Esophagus muscularis mucosa (tissue), 4 donors: ENCODE results near the gene CRIP2. TPM values are rescaled to one million over a fixed set of nuclear protein-coding genes. Genes with fewer than 3 reads are reported as not detected.

Experiments
- DNase-seq: peaks from one replicate; pipeline ENCODE4 v3.0.0-alpha.2; 2017; ENCODE audit errors: extremely low spot score
- H3K27ac ChIP-seq, 4 donors: fragments of 200-600 bp; sonication (generic); replicated peaks in 1 of 4; 1 replicate in 3 of 4; 2 replicates in 1 of 4; pipeline ENCODE4 v1.5.1; 2016 to 2019; ENCODE audit warnings: mild to moderate bottlenecking in 1 of 4
- H3K27me3 ChIP-seq, 4 donors: fragments of 200-600 bp; sonication (generic); one replicate each; pipeline versions ENCODE4 v1.5.1 to v1.6.0; 2016 to 2019
- H3K36me3 ChIP-seq, 4 donors: fragments of 200-600 bp; sonication (generic); one replicate each; pipeline ENCODE4 v1.5.1; 2016 to 2019
- H3K4me1 ChIP-seq, 4 donors: fragments of 200-600 bp; sonication (generic); one replicate each; pipeline ENCODE4 v1.5.1; 2016 to 2019
- H3K4me3 ChIP-seq, 4 donors: fragments of 200-600 bp; sonication (generic); 1 replicate in 2 of 4; 2 replicates in 2 of 4; pipeline ENCODE4 v1.5.1; 2016 to 2019; ENCODE audit warnings: mild to moderate bottlenecking in 4 of 4, moderate library complexity in 1 of 4
- H3K9me3 ChIP-seq, 4 donors: fragments of 200-600 bp; sonication (generic); 1 replicate in 3 of 4; 2 replicates in 1 of 4; pipeline ENCODE4 v1.5.1; 2016 to 2019
- CTCF ChIP-seq, 3 experiments: fragments of 200-600 bp in 2 of 3; fragments of 450-650 bp in 1 of 3; sonication (generic) in 2 of 3; IDR thresholded peaks; one replicate each; pipeline ENCODE4 v1.5.1; 2017 to 2019; ENCODE audit warnings: antibody characterized with exemption in 3 of 3, mild to moderate bottlenecking in 2 of 3, moderate library complexity in 1 of 3
- EP300 ChIP-seq: sonication (generic); formaldehyde crosslinking; IDR thresholded peaks from one replicate; pipeline ENCODE4 v1.6.1; 2017; ENCODE audit warnings: antibody characterized with exemption
- POLR2A ChIP-seq: fragments of 450-650 bp; IDR thresholded peaks from one replicate; pipeline ENCODE4 v1.6.1; 2017; ENCODE audit warnings: antibody characterized with exemption, moderate library complexity, mild to moderate bottlenecking, low read depth
- POLR2AphosphoS5 ChIP-seq, 2 donors: sonication (generic); formaldehyde crosslinking; IDR thresholded peaks; one replicate each; pipeline ENCODE4 v1.6.1; 2017; ENCODE audit warnings: antibody characterized with exemption in 2 of 2
- WGBS: methylation state at CpG from one replicate; pipeline ENCODE4 v1.1.5; 2018; 5-methylcytosine and 5-hydroxymethylcytosine counted together
- intact Hi-C: fragments of 100-400 bp; cut with DNase I; formaldehyde crosslinking; loops from one replicate; pipeline ENCODE4 v1.15.1; 2023
- total RNA-seq, 4 donors: library from RNA; depleted of rRNA; stranded (reverse); fragments of >200 nt; gene quantifications; one replicate each; pipeline versions ENCODE4 v1.1.0 to v1.2.1, GENCODE V29; 2016

Gene CRIP2
- total RNA-seq, 4 donors from 2014 or later = 283 to 578 (median 392) TPM

- H3K27me3 ChIP-seq = no peaks in the 10 kb centered on the region
- intact Hi-C loops = no loop called here
These were observed 43.4 kb upstream of the CRIP2 start for GRCh38 chr14:105431256-105431655.

DNA sequence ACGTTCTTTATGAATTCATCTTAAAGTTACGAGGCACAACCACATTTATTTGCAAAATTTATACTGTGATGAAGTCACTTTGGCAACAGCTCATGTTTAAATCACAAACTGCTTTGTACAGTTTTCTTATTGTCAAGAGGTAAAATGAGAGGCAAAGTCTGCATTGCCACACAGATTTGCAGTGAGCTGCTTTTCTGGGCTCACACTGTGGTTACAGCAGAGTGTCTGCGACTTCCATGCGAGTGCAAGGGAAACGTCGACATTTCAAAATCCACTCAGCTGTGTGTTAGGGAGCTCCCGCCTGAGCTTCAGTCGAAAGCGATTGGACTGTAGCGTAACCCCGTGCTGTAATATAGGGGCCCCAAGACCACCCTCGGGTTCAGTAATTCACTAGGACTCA lies 42.0 kb upstream of the CRIP2 start:
- H3K4me3 ChIP-seq = no peak overlapping the region
- TF ChIP-seq POLR2AphosphoS5 (IDR thresholded peaks at IDR 0.05) = no peak
- no peak for TF ChIP-seq CTCF (IDR thresholded peaks at IDR 0.05)
- no peak for TF ChIP-seq POLR2A
- TF ChIP-seq EP300 = no peak
- H3K27me3 ChIP-seq = no peaks in the 10 kb centered on the region
- H3K36me3 ChIP-seq = peaks cover 0 to 16% (median 2%) of the 10 kb centered on the region in 4 donors
- H3K27ac ChIP-seq = no peak overlapping the region
- H3K9me3 ChIP-seq = no peaks in the 10 kb centered on the region
- intact Hi-C loops = no loop called here
- WGBS = 87% methylated on average over 12 of the region's 12 CpGs
- no peak for DNase-seq
- peaks cover 5 to 15% (median 15%) of the 10 kb centered on the region in 4 donors for H3K4me1 ChIP-seq

More at GRCh38 chr14:105431256-105431655, 43.4 kb upstream of the CRIP2 start:
- peak overlapping the region in 2 of 4 donors; percentile 19 to 35 for H3K27ac ChIP-seq
- H3K4me1 ChIP-seq = peaks cover 0 to 15% (median 15%) of the 10 kb centered on the region in 4 donors
- TF ChIP-seq EP300 = no peak
- no peak for TF ChIP-seq CTCF (IDR thresholded peaks at IDR 0.05)
- TF ChIP-seq POLR2AphosphoS5 (IDR thresholded peaks at IDR 0.05) = no peak
- no peak for TF ChIP-seq POLR2A
- 100% methylated on average over 1 of the region's 1 CpG for WGBS
- DNase-seq = no peak
- peaks cover 0 to 21% (median 11%) of the 10 kb centered on the region in 4 donors for H3K36me3 ChIP-seq
- H3K9me3 ChIP-seq = peaks cover 0 to 4% (median 0%) of the 10 kb centered on the region in 4 donors
- no peak overlapping the region for H3K4me3 ChIP-seq

GRCh38 chr14:105433161-105433605 lies 41.4 kb upstream of the CRIP2 start:
- 98% methylated on average over 6 of the region's 17 CpGs for WGBS
- TF ChIP-seq POLR2A (no peak), CTCF (IDR thresholded peaks at IDR 0.05) (no peak), EP300 (no peak), POLR2AphosphoS5 (IDR thresholded peaks at IDR 0.05) (no peak)
- Histone ChIP-seq H3K9me3 (no peaks in the 10 kb centered on the region), H3K27ac (no peak overlapping the region), H3K27me3 (no peaks in the 10 kb centered on the region), H3K4me1 (peaks cover 11 to 20% (median 15%) of the 10 kb centered on the region in 4 donors), H3K4me3 (no peak overlapping the region), H3K36me3 (peaks cover 0 to 19% (median 2%) of the 10 kb centered on the region in 4 donors)
- intact Hi-C loops = no loop called here
- DNase-seq = no peak

GRCh38 chr14:105436402-105436801 lies 38.2 kb upstream of the CRIP2 start:
- Histone ChIP-seq H3K4me3 (no peak overlapping the region), H3K27me3 (no peaks in the 10 kb centered on the region), H3K4me1 (peaks cover 0 to 25% (median 11%) of the 10 kb centered on the region in 4 donors), H3K36me3 (peaks cover 0 to 39% (median 25%) of the 10 kb centered on the region in 4 donors), H3K27ac (no peak overlapping the region), H3K9me3 (no peaks in the 10 kb centered on the region)
- no peak for DNase-seq
- WGBS = 85% methylated on average over 12 of the region's 12 CpGs
- intact Hi-C loops = no loop called here
- no peak for TF ChIP-seq CTCF (IDR thresholded peaks at IDR 0.05)
- no peak for TF ChIP-seq EP300
- no peak for TF ChIP-seq POLR2AphosphoS5 (IDR thresholded peaks at IDR 0.05)
- TF ChIP-seq POLR2A = no peak
